ELR (cell line): Measurements from ENCODE around the gene GIPC3.

Experiments used
- DNase-seq: peaks from one replicate; pipeline ENCODE4 v3.0.0-alpha.2; 2015; ENCODE audit warnings: low read depth

GIPC3 gene

GRCh38 chr19:3585301-3586126 is at the start of gene GIPC3:
TSS of gene GIPC3 (plus strand) at chr19:3585478. CDS start at chr19:3585598, 120 bp downstream.
- DNase-seq, result no peak

- no peak for DNase-seq
These were observed 49.7 kb upstream of the GIPC3 start for GRCh38 chr19:3535563-3535965.

GRCh38 chr19:3535981-3536380 is 49.3 kb upstream of the GIPC3 start:
- DNase-seq, result no peak

GRCh38 chr19:3536429-3537100 is 48.7 kb upstream of the GIPC3 start:
- no peak for DNase-seq

GRCh38 chr19:3537101-3537437 is 48.2 kb upstream of the GIPC3 start:
- DNase-seq, result no peak

GRCh38 chr19:3537438-3538240 is 47.6 kb upstream of the GIPC3 start:
- no peak for DNase-seq

GRCh38 chr19:3538258-3538929 is 46.9 kb upstream of the GIPC3 start:
- DNase-seq, result no peak

- DNase-seq, result peak; percentile 44
These were observed 46.1 kb upstream of the GIPC3 start, which contains the start of gene TEKTIP1 for GRCh38 chr19:3538965-3539755. TSS of gene TEKTIP1 (plus strand) at chr19:3539174. CDS start at chr19:3539178, 4 bp downstream.

- no peak for DNase-seq
These were observed 45.5 kb upstream of the GIPC3 start for GRCh38 chr19:3539756-3540118.

GRCh38 chr19:3543150-3544057 is 41.9 kb upstream of the GIPC3 start:
- no peak for DNase-seq

GRCh38 chr19:3544058-3544376 is 41.3 kb upstream of the GIPC3 start:
- DNase-seq, result no peak

- peak; percentile 67 for DNase-seq
These were observed 40.3 kb upstream of the GIPC3 start for GRCh38 chr19:3544742-3545668.

GRCh38 chr19:3545669-3546034 is 39.6 kb upstream of the GIPC3 start:
- no peak for DNase-seq

GRCh38 chr19:3546119-3546518 is 39.2 kb upstream of the GIPC3 start:
- no peak for DNase-seq

- peak; percentile 56 for DNase-seq
These were observed 38.0 kb upstream of the GIPC3 start for GRCh38 chr19:3547301-3547731.

- no peak for DNase-seq
These were observed 37.5 kb upstream of the GIPC3 start for GRCh38 chr19:3547767-3548282.

GRCh38 chr19:3548606-3549005 is 36.7 kb upstream of the GIPC3 start:
- no peak for DNase-seq

- no peak for DNase-seq
These were observed 35.5 kb upstream of the GIPC3 start for GRCh38 chr19:3549816-3550215.
